Neural progenitor cell (in vitro differentiated cells): ENCODE data around the gene CLEC4G. TPM values are rescaled to one million over a fixed set of nuclear protein-coding genes. Genes with fewer than 3 reads are reported as not detected.

Experiments used
- DNase-seq: peaks from one replicate; pipeline ENCODE4 v3.0.0-alpha.2; 2016; ENCODE audit warnings: low spot score
- H2AFZ ChIP-seq: fragments of 200-600 bp; sonication (generic); replicated peaks from 2 replicates; pipeline ENCODE4 v1.6.1; 2016; ENCODE audit warnings: antibody characterized with exemption
- H3F3A ChIP-seq: fragments of 200-600 bp; sonication (generic); 2 replicates; pipeline ENCODE4 v1.6.1; 2016; ENCODE audit warnings: antibody characterized with exemption, low read depth
- H3K27ac ChIP-seq: fragments of 200-600 bp; sonication (generic); 2 replicates; pipeline ENCODE4 v1.5.1; 2016; ENCODE audit warnings: mild to moderate bottlenecking
- H3K27me3 ChIP-seq: fragments of 200-600 bp; sonication (generic); 2 replicates; pipeline ENCODE4 v1.6.1; 2016; ENCODE audit warnings: mild to moderate bottlenecking, moderate library complexity
- H3K36me3 ChIP-seq: fragments of 200-600 bp; sonication (generic); 2 replicates; pipeline ENCODE4 v1.5.1; 2016
- H3K4me1 ChIP-seq: fragments of 200-600 bp; sonication (generic); 2 replicates; pipeline ENCODE4 v1.6.1; 2016; ENCODE audit warnings: mixed run types
- H3K4me2 ChIP-seq: fragments of 200-600 bp; sonication (generic); 2 replicates; pipeline ENCODE4 v1.6.1; 2016
- H3K4me3 ChIP-seq: fragments of 200-600 bp; sonication (generic); 2 replicates; pipeline ENCODE4 v1.5.1; 2016
- H3K79me2 ChIP-seq: fragments of 200-600 bp; sonication (generic); 2 replicates; pipeline ENCODE4 v1.6.1; 2016; ENCODE audit warnings: low read depth
- H3K9ac ChIP-seq: fragments of 200-600 bp; sonication (generic); 2 replicates; pipeline ENCODE4 v1.6.1; 2016
- H3K9me3 ChIP-seq: fragments of 200-600 bp; sonication (generic); 2 replicates; pipeline ENCODE4 v1.5.1; 2016; ENCODE audit warnings: low read depth
- H4K20me1 ChIP-seq: fragments of 200-600 bp; sonication (generic); 2 replicates; pipeline ENCODE4 v1.6.1; 2016; ENCODE audit warnings: low read depth
- H3K27ac Mint-ChIP-seq: 3 replicates; pipeline ENCODE4 v1.8.0; 2021; ENCODE audit warnings: mixed read lengths
- H3K27me3 Mint-ChIP-seq: 2 replicates; pipeline ENCODE4 v1.8.0; 2022; ENCODE audit warnings: low read depth, mild to moderate bottlenecking, inconsistent platforms, moderate library complexity, mixed read lengths; ENCODE audit not compliant: insufficient read depth
- H3K36me3 Mint-ChIP-seq: 3 replicates; pipeline ENCODE4 v1.8.0; 2021; ENCODE audit warnings: mixed read lengths
- H3K4me1 Mint-ChIP-seq: 3 replicates; pipeline ENCODE4 v1.8.0; 2021; ENCODE audit warnings: mixed read lengths
- H3K4me3 Mint-ChIP-seq: 3 replicates; pipeline ENCODE4 v1.8.0; 2021; ENCODE audit warnings: mild to moderate bottlenecking, moderate library complexity, mixed read lengths
- H3K9me3 Mint-ChIP-seq: 3 replicates; pipeline ENCODE4 v1.8.0; 2020; ENCODE audit warnings: mixed read lengths
- CTCF ChIP-seq: fragments of 200-600 bp; sonication (generic); IDR thresholded peaks from 2 replicates; pipeline ENCODE4 v1.5.1; 2017; ENCODE audit warnings: antibody characterized with exemption, mild to moderate bottlenecking
- EZH2 ChIP-seq: fragments of 200-600 bp; sonication (generic); IDR thresholded peaks from 2 replicates; pipeline ENCODE4 v1.6.1; 2017; ENCODE audit warnings: antibody characterized with exemption, mild to moderate bottlenecking, moderate library complexity
- EZH2phosphoT487 ChIP-seq: fragments of 200-600 bp; sonication (generic); IDR thresholded peaks from 2 replicates; pipeline ENCODE4 v1.6.1; 2017; ENCODE audit warnings: antibody characterized with exemption
- total RNA-seq: library from RNA; depleted of rRNA; stranded (reverse); fragments of >200 nt; gene quantifications from 2 replicates; pipeline ENCODE4 v1.2.3, GENCODE V29; 2015; ENCODE audit warnings: low replicate concordance

The CLEC4G gene
- total RNA-seq, 1 donor from 2014 or later: not detected

- H3K27me3 Mint-ChIP-seq: peaks cover 4% of the 10 kb centered on the region
- Histone ChIP-seq H3K9ac (no peak overlapping the region), H2AFZ (no peak overlapping the region), H3F3A (no peaks in the 10 kb centered on the region), H3K4me3 (no peak overlapping the region), H3K27ac (no peak overlapping the region), H4K20me1 (peaks cover 17% of the 10 kb centered on the region), H3K27me3 (no peaks in the 10 kb centered on the region), H3K9me3 (no peaks in the 10 kb centered on the region), H3K4me2 (no peak overlapping the region), H3K4me1 (no peaks in the 10 kb centered on the region), H3K36me3 (no peaks in the 10 kb centered on the region), H3K79me2 (peaks cover 13% of the 10 kb centered on the region)
- H3K36me3 Mint-ChIP-seq: peaks cover 7% of the 10 kb centered on the region
- peaks cover 9% of the 10 kb centered on the region for H3K4me1 Mint-ChIP-seq
- no peaks in the 10 kb centered on the region for H3K9me3 Mint-ChIP-seq
- H3K27ac Mint-ChIP-seq: peak overlapping the region; percentile 4
- peak overlapping the region; percentile 63 for H3K4me3 Mint-ChIP-seq
- no peak for DNase-seq
- TF ChIP-seq EZH2: no peak
- TF ChIP-seq CTCF: no peak
- no peak for TF ChIP-seq EZH2phosphoT487
Observed at GRCh38 chr19:7685546-7686445, 46.1 kb downstream of the CLEC4G start.

GRCh38 chr19:7682175-7682855, 49.6 kb downstream of the CLEC4G start:
- peaks cover 7% of the 10 kb centered on the region for H3K36me3 Mint-ChIP-seq
- Histone ChIP-seq H3K9me3 (no peaks in the 10 kb centered on the region), H3K27me3 (peaks cover 29% of the 10 kb centered on the region), H3K4me1 (no peaks in the 10 kb centered on the region), H3K4me3 (peak overlapping the region; percentile 99), H3F3A (no peaks in the 10 kb centered on the region), H3K4me2 (peak overlapping the region; percentile 99), H3K27ac (no peak overlapping the region), H3K36me3 (no peaks in the 10 kb centered on the region), H3K79me2 (peaks cover 14% of the 10 kb centered on the region), H2AFZ (no peak overlapping the region), H4K20me1 (peaks cover 17% of the 10 kb centered on the region), H3K9ac (no peak overlapping the region)
- peaks cover 22% of the 10 kb centered on the region for H3K27me3 Mint-ChIP-seq
- no peak for DNase-seq
- peak overlapping the region; percentile 90 for H3K4me3 Mint-ChIP-seq
- peaks cover 18% of the 10 kb centered on the region for H3K4me1 Mint-ChIP-seq
- no peak for TF ChIP-seq EZH2
- TF ChIP-seq CTCF: no peak
- no peak for TF ChIP-seq EZH2phosphoT487
- no peaks in the 10 kb centered on the region for H3K9me3 Mint-ChIP-seq
- no peak overlapping the region for H3K27ac Mint-ChIP-seq

- H3K9me3 ChIP-seq: no peaks in the 10 kb centered on the region
- no peaks in the 10 kb centered on the region for H3F3A ChIP-seq
- peak; percentile 92 for DNase-seq
- H3K4me2 ChIP-seq: peak overlapping the region; percentile 99
- H3K9ac ChIP-seq: peak overlapping the region; percentile 82
- H3K27me3 ChIP-seq: peaks cover 37% of the 10 kb centered on the region
- H3K27ac ChIP-seq: no peak overlapping the region
- Mint-ChIP-seq H3K4me3 (peak overlapping the region; percentile 90), H3K4me1 (peaks cover 18% of the 10 kb centered on the region), H3K9me3 (no peaks in the 10 kb centered on the region), H3K36me3 (peaks cover 7% of the 10 kb centered on the region), H3K27ac (no peak overlapping the region), H3K27me3 (peaks cover 28% of the 10 kb centered on the region)
- no peaks in the 10 kb centered on the region for H3K4me1 ChIP-seq
- H3K36me3 ChIP-seq: no peaks in the 10 kb centered on the region
- peak overlapping the region; percentile 99 for H3K4me3 ChIP-seq
- TF ChIP-seq EZH2 (no peak), EZH2phosphoT487 (no peak), CTCF (peak; percentile 56)
- peaks cover 14% of the 10 kb centered on the region for H3K79me2 ChIP-seq
- H2AFZ ChIP-seq: peak overlapping the region; percentile 83
- peaks cover 17% of the 10 kb centered on the region for H4K20me1 ChIP-seq
Observed at GRCh38 chr19:7681340-7682174, 50.4 kb downstream of the CLEC4G start.
